CD4-positive, alpha-beta T cell treated with Interleukin-4 for 4 hours (primary cell): Measurements from ENCODE around the gene KRTAP16-1.
"Not testable (repeated sequence)": the region's sequence is repeated elsewhere in the genome, so short reads cannot be mapped to it uniquely, and the experiment has no call there.

Experiments
- DNase-seq: peaks from one replicate; pipeline ENCODE4 v3.0.0-alpha.2; 2020

KRTAP16-1 gene

DNA sequence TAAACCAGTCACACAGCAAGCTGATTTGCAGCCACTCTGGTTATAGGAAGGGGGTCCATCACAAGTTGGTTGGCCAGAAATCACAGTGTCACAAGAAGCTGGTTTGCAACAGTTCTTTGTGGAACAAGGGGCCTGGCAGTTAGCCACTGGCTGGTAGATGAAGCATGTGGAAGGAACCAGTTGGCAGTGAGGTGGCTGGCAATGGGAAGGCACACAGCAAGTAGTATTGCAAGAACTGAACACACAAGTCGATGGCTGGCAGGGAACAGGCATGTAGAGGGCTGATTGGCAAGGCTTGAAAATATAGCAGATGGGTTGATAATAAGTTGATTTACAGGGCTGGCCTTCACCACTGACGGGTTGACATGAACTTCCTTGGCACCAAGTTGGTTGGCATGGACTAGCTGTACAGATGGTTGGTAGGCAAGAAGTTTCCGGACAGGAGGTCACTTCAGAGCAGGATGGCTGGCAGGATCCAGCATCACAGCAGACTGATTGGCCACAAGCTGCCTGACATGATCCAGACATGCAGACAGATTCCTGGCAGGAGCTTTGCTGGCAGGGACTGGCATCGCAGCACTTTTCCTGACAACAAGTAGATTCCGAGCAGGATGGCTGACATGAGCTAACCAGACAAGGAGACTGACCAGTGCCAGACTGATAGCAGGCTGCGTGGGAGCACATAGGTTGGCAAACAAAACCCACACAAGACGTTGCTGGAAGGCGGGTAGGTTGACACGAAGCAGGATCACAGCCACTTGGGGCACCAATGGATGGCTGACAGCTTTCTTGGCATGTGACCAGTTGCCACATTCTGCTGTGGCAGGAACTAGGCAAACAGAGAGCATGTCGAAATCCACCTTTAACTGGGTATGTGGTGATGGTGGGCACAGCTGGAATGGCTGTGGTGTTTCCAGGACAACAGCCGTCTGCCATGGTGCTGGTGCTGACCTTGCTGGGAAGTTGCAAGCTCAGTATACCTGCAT, 6.9 kb downstream of the KRTAP16-1 start, which contains the start of gene KRTAP29-1:
TSS of gene KRTAP29-1 (minus strand) at position 936 of the 986 bp plus-strand sequence. CDS start at position 936, 0 bp downstream.
- no peak for DNase-seq

DNA sequence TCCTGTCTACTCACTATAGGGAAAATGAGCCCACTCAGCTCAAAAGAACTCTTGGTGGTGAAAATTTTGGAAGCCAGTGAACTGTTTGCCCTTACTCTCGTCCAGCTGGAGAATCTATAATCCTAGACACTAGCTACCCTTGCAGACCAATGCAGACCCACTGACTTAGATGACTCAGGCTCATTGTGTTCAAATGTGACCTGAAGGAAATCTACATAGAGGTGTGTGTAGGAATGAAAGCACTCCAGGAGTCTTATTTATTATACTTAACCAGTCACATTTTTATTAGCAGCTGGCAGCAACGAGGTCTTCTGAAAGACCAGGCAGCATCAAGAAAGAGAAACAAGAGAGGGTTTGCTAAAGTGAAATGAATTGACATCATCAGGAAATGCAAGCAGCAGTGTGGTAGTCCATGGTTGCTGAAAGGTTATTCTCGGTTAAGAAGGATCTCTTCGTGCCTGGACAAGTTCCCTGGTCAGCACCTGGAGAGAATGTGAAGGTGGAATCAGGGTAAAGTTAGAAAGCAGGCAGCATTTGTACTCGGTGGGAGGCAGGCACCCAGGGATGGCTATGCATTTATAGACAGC, 7.8 kb downstream of the KRTAP16-1 start:
- DNase-seq, result no peak

DNA sequence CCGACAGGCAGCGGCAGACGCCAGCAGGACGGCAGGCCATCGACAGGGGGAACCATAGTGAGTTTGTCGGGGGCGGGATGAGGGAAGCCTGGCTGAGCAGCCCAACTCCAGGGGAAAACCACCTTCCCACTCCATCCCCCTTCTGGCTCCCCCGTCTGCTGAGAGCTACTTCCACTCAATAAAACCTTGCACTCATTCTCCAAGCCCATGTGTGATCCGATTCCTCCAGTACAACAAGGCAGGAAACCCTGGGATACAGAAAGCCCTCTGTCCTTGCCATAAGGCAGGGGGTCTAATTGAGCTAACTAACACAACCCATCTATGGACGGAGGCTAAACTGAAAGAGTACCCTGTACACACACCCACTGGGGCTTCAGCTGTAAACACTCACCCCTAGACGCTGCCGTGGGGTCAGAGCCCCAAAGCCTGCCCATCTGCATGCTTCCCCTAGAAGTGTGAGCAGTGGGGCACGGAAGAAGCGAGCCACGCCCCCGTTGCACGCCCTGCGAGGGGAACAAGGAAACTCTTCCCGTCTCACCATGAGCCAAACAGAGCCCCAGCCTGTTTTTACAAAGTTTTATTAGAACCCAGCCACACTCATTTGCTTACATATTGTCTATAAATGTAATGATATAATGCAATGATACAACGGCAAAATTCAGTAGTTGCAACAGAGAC, 10.5 kb downstream of the KRTAP16-1 start:
- no peak for DNase-seq

DNA sequence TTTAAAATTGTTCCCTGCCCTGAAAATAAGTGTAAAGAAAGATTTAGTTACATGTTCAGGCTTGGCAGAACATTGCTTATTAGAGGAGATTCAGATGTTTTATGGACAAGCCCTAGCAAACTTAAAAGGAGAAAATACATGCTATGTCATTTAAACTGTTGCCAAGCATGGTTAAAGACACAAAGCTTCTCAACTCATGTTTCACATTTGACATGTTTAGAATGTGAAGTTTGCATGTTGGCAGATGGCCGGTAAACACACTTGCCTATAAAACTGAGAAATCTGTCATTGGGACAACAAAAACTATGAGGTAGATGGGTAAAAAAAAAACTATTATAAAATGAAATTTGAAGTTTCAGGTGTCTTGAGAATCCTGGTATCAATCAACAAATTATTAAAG, 12.3 kb downstream of the KRTAP16-1 start:
- no peak for DNase-seq

DNA sequence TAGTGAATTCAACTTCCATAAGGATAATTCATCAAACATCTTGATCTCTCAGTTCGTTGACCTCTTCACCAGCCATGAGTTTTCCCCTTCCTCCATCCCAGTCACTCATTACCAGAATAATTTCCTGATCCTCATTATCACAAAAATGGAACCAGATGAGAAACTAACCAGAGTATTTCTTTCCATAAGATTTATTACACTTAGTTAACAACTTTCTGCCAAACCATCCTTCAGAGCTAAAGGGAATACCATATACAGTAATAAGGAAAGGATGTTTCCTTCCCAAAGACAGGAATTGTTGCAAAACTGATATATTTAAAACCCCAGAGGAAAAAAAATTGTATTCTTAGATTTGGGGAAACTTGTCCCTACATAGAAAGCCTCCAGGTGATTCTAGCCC, 15.1 kb downstream of the KRTAP16-1 start:
- DNase-seq, result no peak

DNA sequence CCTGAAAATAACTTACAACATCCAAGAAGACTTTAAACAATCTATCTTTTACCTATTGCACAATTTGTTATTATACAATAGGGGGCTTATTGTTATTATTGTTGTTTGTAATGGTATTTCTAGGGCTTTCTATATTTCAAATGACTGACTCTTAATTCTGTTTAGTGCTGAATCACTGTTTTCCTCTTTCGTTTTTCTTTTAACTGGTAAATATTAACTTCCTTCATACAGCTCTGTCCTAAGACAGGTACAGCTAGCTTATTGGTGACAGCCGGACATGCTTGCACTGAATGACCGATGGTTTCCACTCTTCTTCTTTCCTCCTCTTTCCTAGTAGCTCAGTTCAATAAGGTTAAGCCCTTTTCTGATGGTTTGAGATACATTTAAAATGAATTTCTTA, 22.1 kb downstream of the KRTAP16-1 start:
- DNase-seq, result no peak

- DNase-seq, result no peak
Observed at GRCh38 chr17:41284546-41284945, 24.6 kb downstream of the KRTAP16-1 start.

DNA sequence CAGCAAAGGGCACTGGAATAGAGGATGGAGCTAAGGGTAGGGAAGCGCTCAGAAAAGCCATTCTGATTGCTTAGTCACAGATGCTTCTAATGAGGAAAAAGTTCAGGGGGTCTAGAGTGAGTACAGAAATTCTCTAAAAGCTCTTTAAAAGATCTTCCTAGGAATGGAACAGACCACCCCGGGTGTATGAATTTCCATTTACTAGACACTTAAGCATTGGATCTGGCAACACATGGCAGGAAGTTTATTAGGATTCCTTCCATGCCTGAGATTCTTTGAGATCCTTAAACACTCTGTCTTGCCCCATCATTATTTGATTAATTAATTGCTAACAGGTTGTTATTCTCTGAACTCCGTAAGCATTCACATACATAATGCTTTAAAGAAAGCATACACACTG, 25.1 kb downstream of the KRTAP16-1 start:
- DNase-seq, result no peak

GRCh38 chr17:41278176-41278955, 30.7 kb downstream of the KRTAP16-1 start:
- DNase-seq, result no peak

GRCh38 chr17:41275648-41276190, 33.4 kb downstream of the KRTAP16-1 start, which contains the start of gene KRTAP9-7:
Gene KRTAP9-7, plus strand, starts transcription at chr17:41275698. Its CDS starts 0 bp downstream, at chr17:41275698.
- not testable (repeated sequence) for DNase-seq

DNA sequence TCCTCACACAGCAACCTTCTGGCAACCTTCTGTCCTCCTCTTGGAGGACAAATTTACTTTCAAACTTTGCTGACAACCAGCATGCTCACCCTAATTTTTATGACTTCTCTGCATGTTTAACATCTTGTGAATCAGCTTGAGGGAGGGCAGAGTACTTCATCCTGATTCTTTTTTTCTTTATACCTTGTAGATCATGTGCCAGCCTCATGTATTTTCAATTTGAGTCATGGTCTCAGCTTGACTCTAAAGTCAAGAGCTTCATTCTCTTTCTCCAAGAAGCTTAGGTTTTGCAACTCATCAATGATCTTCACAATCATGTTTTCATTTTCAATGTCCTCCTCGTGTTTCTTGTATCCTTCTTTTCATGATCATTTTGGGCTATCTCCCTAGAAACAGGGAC, 37.3 kb downstream of the KRTAP16-1 start:
- no peak for DNase-seq

DNA sequence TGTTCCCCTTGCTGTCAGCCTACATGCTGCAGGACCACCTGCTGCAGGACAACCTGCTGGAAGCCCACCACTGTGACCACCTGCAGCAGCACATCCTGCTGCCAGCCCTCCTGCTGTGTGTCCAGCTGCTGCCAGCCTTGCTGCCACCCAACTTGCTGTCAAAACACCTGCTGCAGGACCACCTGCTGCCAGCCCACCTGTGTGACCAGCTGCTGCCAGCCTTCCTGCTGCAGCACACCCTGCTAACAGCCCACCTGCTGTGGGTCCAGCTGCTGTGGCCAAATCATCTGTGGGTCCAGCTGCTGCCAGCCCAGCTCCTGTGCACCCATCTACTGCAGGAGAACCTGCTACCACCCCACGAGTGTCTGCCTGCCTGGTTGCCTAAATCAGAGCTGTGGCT, 37.8 kb downstream of the KRTAP16-1 start:
- not testable (repeated sequence) for DNase-seq

DNA sequence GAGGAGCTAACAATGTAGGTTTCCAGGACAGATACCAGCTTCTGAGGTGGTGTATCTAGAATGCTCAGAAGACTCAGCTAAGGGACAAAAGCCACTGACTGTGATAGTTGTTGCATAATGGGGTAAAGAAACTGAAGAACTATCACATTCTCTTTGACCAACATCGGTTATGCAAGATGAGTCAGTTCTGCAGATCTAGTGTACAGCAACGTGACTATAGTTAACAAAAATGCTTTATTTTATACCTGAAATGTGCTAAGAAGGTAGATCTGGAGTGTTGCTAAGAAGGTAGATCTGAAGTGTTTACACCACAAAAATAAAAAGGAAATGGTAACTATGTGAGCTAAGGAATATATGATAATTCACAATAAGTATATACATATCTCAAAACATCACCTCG, 41.4 kb downstream of the KRTAP16-1 start:
- no peak for DNase-seq

- DNase-seq, result no peak
Observed at GRCh38 chr17:41265078-41265477, 44.0 kb downstream of the KRTAP16-1 start, which contains the start of gene KRTAP9-6. Gene KRTAP9-6, plus strand, starts transcription at chr17:41265378. Its CDS starts 0 bp downstream, at chr17:41265378.

DNA sequence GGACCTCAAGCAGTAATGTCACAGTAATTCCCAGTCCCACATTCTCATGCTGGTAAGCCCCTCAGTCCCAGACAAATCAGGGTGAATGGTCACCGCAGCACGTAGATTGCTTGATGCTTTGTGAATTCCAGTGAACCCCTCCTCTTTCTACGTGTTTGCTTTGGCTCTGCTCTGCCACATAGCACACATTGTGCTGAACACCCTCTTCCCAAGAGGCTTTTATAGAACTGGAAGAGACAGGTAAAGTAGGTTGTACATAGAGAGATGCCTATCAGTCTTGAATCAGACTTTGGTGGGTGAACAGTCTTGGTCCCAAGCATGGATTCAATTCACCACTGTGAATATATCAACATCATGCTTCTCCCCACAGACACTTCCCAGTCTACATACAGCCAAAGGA, 44.5 kb downstream of the KRTAP16-1 start:
- no peak for DNase-seq

GRCh38 chr17:41263212-41263611, 45.9 kb downstream of the KRTAP16-1 start:
- no peak for DNase-seq

- no peak for DNase-seq
Observed at GRCh38 chr17:41258406-41258805, 50.7 kb downstream of the KRTAP16-1 start.
